Activated CD8-positive, alpha-beta T cell treated with anti-CD3 and anti-CD28 coated beads for 36 hours (primary cell): ENCODE measurements around the gene NLK. TPM values are rescaled to one million over a fixed set of nuclear protein-coding genes. Genes with fewer than 3 reads are reported as not detected.

Experiments
- ATAC-seq: fragments of 200-7000 bp; cut with Tn5 transposase; one replicate; pipeline ENCODE4 v1.10.0; 2021; ENCODE audit warnings: mild to moderate bottlenecking, moderate library complexity
- CTCF ChIA-PET: fragments of 350-600 bp; sonication (Branson Sonifier 250); formaldehyde crosslinking; loops from one replicate; lab custom pipeline; 2021; ENCODE audit warnings: antibody characterized with exemption; lab: Charles Lee
- POLR2A ChIA-PET: fragments of 350-600 bp; sonication (Branson Sonifier 250); formaldehyde crosslinking; loops from one replicate; lab custom pipeline; 2021; ENCODE audit warnings: antibody characterized with exemption; lab: Charles Lee
- DNase-seq: peaks from one replicate; pipeline ENCODE4 v3.0.0-alpha.2; 2020
- H3K27ac Mint-ChIP-seq: one replicate; pipeline ENCODE4 v1.8.0; 2021; ENCODE audit warnings: mild to moderate bottlenecking, mixed read lengths
- H3K27me3 Mint-ChIP-seq: one replicate; pipeline ENCODE4 v1.8.0; 2021; ENCODE audit warnings: mixed read lengths
- H3K36me3 Mint-ChIP-seq: one replicate; pipeline ENCODE4 v1.8.0; 2021; ENCODE audit warnings: low read depth, mixed read lengths
- H3K4me1 Mint-ChIP-seq: one replicate; pipeline ENCODE4 v1.8.0; 2021; ENCODE audit warnings: low read depth, mixed read lengths
- H3K4me3 Mint-ChIP-seq: one replicate; pipeline ENCODE4 v1.8.0; 2021; ENCODE audit warnings: mild to moderate bottlenecking, moderate library complexity, mixed read lengths
- H3K9me3 Mint-ChIP-seq: one replicate; pipeline ENCODE4 v1.8.0; 2021; ENCODE audit warnings: mixed read lengths
- intact Hi-C: fragments of 100-400 bp; cut with micrococcal nuclease; formaldehyde crosslinking; loops from one replicate; pipeline ENCODE4 v1.10.0; 2022
- total RNA-seq, 2 experiments: library from RNA; stranded (reverse); gene quantifications; one replicate each; pipeline ENCODE4 v1.2.3, GENCODE V29; 2021
- TF ChIP-seq, protein P1 (sequence below): fragments of 200-600 bp; IDR thresholded peaks from one replicate; pipeline ENCODE4 v1.8.0; 2022; ENCODE audit warnings: antibody characterized with exemption, mild to moderate bottlenecking

The NLK gene
- total RNA-seq, 2 experiments from 2014 or later, result 7.3 to 7.8 TPM

DNA sequence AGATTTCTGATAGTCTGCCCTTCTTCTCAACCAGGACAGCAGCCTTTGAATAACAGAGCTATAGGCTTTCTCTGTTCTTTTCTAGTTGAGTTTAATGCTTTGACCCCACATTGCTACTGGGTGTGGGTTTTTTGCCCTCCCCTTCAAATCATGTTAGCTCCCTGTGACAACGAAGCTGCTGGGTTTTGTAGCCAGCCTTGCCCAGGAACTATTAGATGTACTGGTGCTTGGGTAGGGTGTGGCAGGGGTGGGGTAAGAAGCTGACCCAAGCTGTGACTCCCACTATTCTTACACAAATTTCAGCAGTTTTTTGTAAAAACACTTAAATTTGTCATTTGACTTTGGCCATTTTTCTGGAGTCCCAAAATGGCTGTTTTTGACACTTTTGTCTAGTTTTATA is 69.7 kb downstream of the NLK start:
- Mint-ChIP-seq H3K27ac (no peak overlapping the region), H3K4me3 (no peak overlapping the region), H3K9me3 (no peaks in the 10 kb centered on the region), H3K4me1 (peaks cover 6% of the 10 kb centered on the region), H3K27me3 (no peaks in the 10 kb centered on the region), H3K36me3 (peaks cover 6% of the 10 kb centered on the region)
- TF ChIP-seq, protein P1, sequence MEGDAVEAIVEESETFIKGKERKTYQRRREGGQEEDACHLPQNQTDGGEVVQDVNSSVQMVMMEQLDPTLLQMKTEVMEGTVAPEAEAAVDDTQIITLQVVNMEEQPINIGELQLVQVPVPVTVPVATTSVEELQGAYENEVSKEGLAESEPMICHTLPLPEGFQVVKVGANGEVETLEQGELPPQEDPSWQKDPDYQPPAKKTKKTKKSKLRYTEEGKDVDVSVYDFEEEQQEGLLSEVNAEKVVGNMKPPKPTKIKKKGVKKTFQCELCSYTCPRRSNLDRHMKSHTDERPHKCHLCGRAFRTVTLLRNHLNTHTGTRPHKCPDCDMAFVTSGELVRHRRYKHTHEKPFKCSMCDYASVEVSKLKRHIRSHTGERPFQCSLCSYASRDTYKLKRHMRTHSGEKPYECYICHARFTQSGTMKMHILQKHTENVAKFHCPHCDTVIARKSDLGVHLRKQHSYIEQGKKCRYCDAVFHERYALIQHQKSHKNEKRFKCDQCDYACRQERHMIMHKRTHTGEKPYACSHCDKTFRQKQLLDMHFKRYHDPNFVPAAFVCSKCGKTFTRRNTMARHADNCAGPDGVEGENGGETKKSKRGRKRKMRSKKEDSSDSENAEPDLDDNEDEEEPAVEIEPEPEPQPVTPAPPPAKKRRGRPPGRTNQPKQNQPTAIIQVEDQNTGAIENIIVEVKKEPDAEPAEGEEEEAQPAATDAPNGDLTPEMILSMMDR, result no peak
- ChIA-PET CTCF (no interaction called here), POLR2A (interaction anchor here (1.3 kb wide), 1 partner anchor 18 kb away, joined by 3 read pairs; no protein-coding TSS in a partner anchor)
- DNase-seq (no peak), ATAC-seq (no peak)
- intact Hi-C loops, result no loop called here

DNA sequence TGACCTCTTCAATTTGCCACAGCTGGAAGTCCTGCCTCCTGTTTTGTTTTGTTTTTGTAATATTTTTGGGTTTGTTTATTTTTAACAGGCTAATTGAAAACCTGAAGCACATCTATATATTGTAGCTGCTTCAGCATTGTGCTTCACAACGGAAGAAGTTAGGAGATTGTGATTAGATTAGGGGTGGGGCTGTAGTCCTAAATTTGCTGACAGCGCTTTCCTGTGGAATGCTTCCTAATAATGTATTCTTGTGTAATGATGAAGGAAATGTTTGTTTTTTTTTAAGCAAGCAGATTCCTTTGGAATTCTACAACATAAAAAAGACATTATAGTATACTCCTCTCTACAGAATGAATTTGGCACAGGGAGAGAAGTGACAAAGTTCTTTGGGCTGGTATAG is 70.1 kb downstream of the NLK start:
- ChIA-PET POLR2A (no interaction called here), CTCF (no interaction called here)

DNA sequence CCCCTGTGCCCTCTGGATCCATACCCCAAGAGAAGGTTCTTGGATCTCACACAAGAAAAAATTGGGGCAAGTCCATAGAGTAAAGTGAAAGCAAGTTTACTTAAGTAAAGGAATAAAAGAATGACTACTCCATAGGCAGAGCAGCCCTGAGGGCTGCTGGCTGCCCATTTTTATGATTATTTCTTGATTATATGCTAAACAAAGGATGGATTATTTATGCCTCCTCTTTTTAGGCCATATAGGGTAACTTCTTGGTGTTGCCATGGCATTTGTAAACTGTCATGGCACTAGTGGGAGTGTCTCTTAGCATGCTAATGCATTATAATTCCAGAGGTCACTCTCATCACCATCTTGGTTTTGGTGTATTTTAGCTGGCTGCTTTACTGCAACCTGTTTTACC is 70.8 kb downstream of the NLK start:
- DNase-seq, result no peak

More for the DNA sequence above, 70.1 kb downstream of the NLK start:
- TF ChIP-seq, protein P1, result no peak
- no peak overlapping the region for H3K27ac Mint-ChIP-seq
- H3K4me3 Mint-ChIP-seq, result no peak overlapping the region
- peaks cover 9% of the 10 kb centered on the region for H3K4me1 Mint-ChIP-seq
- H3K9me3 Mint-ChIP-seq, result no peaks in the 10 kb centered on the region
- ATAC-seq (no peak), DNase-seq (no peak)
- intact Hi-C loops, result no loop called here
- H3K27me3 Mint-ChIP-seq, result no peaks in the 10 kb centered on the region
- peaks cover 6% of the 10 kb centered on the region for H3K36me3 Mint-ChIP-seq

DNA sequence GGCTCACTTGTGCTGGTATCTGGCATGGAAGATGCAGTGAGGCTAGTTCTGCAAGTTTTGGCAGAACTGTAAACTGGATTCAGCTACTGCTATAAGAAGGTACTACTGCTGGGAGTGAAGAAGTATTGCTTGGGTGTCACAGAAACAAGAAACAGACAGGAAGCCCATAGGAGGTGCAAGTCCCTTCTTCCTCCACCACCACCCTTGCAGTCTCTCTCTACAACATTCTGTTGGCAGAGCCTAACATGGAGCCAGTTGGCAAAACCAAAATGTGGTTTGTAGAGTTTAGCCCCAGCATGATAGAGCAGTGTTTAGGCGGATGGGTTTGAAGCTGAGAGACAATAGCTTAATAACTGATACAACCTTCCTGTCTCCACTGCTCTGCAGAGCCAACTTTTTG is 72.6 kb downstream of the NLK start:
- intact Hi-C loops, result no loop called here
- POLR2A ChIA-PET, result no interaction called here
- peaks cover 6% of the 10 kb centered on the region for H3K36me3 Mint-ChIP-seq
- no peak for ATAC-seq
- DNase-seq, result no peak
- TF ChIP-seq, protein P1, result no peak
- no peak overlapping the region for H3K27ac Mint-ChIP-seq
- no peaks in the 10 kb centered on the region for H3K9me3 Mint-ChIP-seq
- H3K4me3 Mint-ChIP-seq, result no peak overlapping the region
- peaks cover 24% of the 10 kb centered on the region for H3K4me1 Mint-ChIP-seq
- H3K27me3 Mint-ChIP-seq, result no peaks in the 10 kb centered on the region
- CTCF ChIA-PET, result interaction anchor here (0.7 kb wide), 1 partner anchor 13 kb away, joined by 3 read pairs; no protein-coding TSS in a partner anchor

More for the DNA sequence above, 70.8 kb downstream of the NLK start:
- H3K36me3 Mint-ChIP-seq, result peaks cover 6% of the 10 kb centered on the region
- no peak for ATAC-seq
- TF ChIP-seq, protein P1, result no peak
- CTCF ChIA-PET, result no interaction called here
- peaks cover 12% of the 10 kb centered on the region for H3K4me1 Mint-ChIP-seq
- H3K27ac Mint-ChIP-seq, result no peak overlapping the region
- H3K9me3 Mint-ChIP-seq, result no peaks in the 10 kb centered on the region
- H3K4me3 Mint-ChIP-seq, result no peak overlapping the region
- POLR2A ChIA-PET, result no interaction called here
- intact Hi-C loops, result no loop called here
- H3K27me3 Mint-ChIP-seq, result no peaks in the 10 kb centered on the region

DNA sequence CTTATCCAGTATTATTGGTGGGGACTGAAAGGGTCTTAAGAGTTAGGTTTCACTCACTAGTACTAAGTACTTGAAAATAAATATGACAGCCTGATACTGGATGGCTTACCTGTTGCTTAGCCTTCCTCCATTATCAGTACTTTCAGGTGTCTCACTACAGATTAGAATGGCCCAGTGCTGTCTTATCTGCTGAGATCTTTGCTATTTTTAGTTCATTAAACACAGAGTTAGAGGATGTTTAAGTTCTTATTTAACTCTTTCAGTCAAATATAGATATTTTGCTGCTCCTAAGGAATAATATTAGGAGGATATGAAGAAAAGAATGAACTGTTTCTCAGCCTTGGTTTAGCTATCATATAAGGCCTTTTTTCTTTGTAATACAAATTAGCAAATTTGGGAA is 74.8 kb downstream of the NLK start:
- no peak overlapping the region for H3K27ac Mint-ChIP-seq
- peaks cover 2% of the 10 kb centered on the region for H3K36me3 Mint-ChIP-seq
- no peaks in the 10 kb centered on the region for H3K9me3 Mint-ChIP-seq
- H3K27me3 Mint-ChIP-seq, result no peaks in the 10 kb centered on the region
- H3K4me3 Mint-ChIP-seq, result no peak overlapping the region
- TF ChIP-seq, protein P1, result no peak
- DNase-seq (no peak), ATAC-seq (no peak)
- H3K4me1 Mint-ChIP-seq, result peaks cover 24% of the 10 kb centered on the region
- POLR2A ChIA-PET, result no interaction called here
- intact Hi-C loops, result no loop called here
- CTCF ChIA-PET, result no interaction called here
